Right ventricle myocardium inferior (tissue), 1 donor: ENCODE measurements around the gene PABPC1L2B. TPM values are rescaled to one million over a fixed set of nuclear protein-coding genes. Genes with fewer than 3 reads are reported as not detected.
"Not testable (repeated sequence)": the region's sequence is repeated elsewhere in the genome, so short reads cannot be mapped to it uniquely, and the experiment has no call there.

Source experiments
- ATAC-seq: fragments of 200-7000 bp; cut with Tn5 transposase; one replicate; pipeline ENCODE4 v1.9.1; 2020; ENCODE audit warnings: mild to moderate bottlenecking, moderate library complexity
- DNase-seq: peaks from one replicate; pipeline ENCODE4 v3.0.0; 2021; ENCODE audit errors: missing footprints
- intact Hi-C: fragments of 100-400 bp; cut with DNase I; formaldehyde crosslinking; loops from one replicate; pipeline ENCODE4 v1.11.0; 2022
- long read RNA-seq: library from polyadenylated mRNA; unstranded; transcript quantifications from one replicate; pipeline ENCODE4 v2.0.0, GENCODE V29; 2021
- total RNA-seq: library from RNA; stranded (reverse); fragmentation: NEBNext Ultra II Directional; extraction: Animal tissue kit (Norgen Biotek cat#: 25700); gene quantifications from one replicate; pipeline ENCODE4 v1.2.1, GENCODE V29; 2021
- donor health status: DM: no; HTN: yes; CAD: no; lungs with severe emphysema.

PABPC1L2B gene
- not detected for total RNA-seq
- long read RNA-seq: 0 reads

DNA sequence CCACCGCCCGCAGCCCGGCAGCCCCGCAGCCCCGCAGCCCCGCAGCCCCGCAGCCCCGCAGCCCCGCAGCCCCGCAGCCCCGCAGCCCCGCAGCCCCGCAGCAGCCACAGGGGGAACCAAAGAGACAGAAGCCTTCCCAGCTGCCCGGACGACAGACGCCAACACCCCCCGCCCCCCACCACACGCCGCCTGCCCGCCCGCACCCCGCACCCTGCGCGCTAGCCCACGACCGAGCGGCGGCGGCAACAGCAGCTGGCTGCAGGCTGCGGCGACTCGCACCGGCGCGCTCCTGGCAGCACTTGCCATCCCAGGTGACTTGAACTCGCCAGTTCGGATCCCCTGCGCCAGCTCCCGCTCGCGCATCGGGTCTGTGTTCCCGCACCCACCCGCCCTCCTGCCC lies at the start of gene PABPC1L2B:
Gene PABPC1L2B, plus strand, starts transcription at position 207 of the 400 bp plus-strand sequence. CDS start 704 bp downstream, outside the sequence.
- intact Hi-C loops, DNase-seq, ATAC-seq: not testable (repeated sequence)

GRCh38 chrX:72959971-72960370 lies 42.8 kb upstream of the PABPC1L2B start:
- intact Hi-C loops, ATAC-seq, DNase-seq: not testable (repeated sequence)

GRCh38 chrX:72971859-72972258 lies 30.9 kb upstream of the PABPC1L2B start:
- DNase-seq, intact Hi-C loops, ATAC-seq: not testable (repeated sequence)

DNA sequence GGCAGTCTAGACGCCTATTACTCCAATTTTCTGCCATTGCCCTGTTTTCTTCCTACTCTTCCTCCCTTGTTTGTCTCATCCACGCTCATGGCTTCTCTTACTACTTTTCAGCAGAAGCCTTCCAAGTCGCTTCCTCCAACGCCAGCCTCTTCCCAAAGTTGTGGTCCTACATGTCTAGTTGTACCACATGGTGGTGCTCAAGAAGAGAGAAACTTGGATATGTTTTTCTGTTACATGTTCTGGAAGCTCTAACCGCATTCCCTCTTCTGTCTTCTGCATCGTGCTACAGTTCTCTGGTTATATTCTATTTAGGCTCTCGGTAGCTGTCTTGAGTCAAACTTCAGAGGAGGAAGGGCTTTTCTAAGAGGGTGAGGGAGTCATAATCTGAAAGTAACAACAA lies 27.9 kb upstream of the PABPC1L2B start:
- ATAC-seq, DNase-seq, intact Hi-C loops: not testable (repeated sequence)

GRCh38 chrX:72980894-72981469 lies 21.8 kb upstream of the PABPC1L2B start:
- intact Hi-C loops, ATAC-seq, DNase-seq: not testable (repeated sequence)

GRCh38 chrX:73004032-73004431 lies 1.3 kb downstream of the PABPC1L2B start:
- ATAC-seq, intact Hi-C loops, DNase-seq: not testable (repeated sequence)

GRCh38 chrX:73021361-73022092 lies 18.8 kb downstream of the PABPC1L2B start:
- intact Hi-C loops: no loop called here
- ATAC-seq (no peak), DNase-seq (no peak)

DNA sequence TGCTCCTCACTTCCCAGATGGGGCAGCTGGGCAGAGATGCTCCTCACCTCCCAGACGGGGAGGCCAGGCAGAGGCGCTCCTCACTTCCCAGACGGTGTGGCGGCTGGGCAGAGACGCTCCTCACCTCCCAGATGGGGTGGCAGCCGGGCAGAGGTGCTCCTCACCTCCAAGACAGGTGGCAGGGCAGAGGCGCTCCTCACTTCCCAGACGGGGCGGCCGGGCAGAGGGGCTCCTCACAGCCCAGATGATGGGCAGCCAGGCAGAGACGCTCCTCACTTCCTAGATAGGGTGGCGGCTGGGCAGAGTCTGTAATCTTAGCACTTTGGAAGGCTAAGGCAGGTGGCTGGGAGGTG lies 19.3 kb downstream of the PABPC1L2B start:
- ATAC-seq, DNase-seq, intact Hi-C loops: not testable (repeated sequence)

- intact Hi-C loops: no loop called here
- ATAC-seq: no peak
- DNase-seq: no peak
Observed at GRCh38 chrX:73028876-73029275, 26.1 kb downstream of the PABPC1L2B start.

Other genes starting within 250 kb of the PABPC1L2B start
- gene DMRTC1B, start 226.0 kb upstream of the PABPC1L2B start, total RNA-seq: not detected
- not detected for gene FAM236B, start 220.3 kb upstream of the PABPC1L2B start, total RNA-seq
- gene FAM236D, start 194.7 kb upstream of the PABPC1L2B start, total RNA-seq: not detected
- gene FAM236C, start 90.3 kb upstream of the PABPC1L2B start, total RNA-seq: not detected
- gene FAM236A, start 64.7 kb upstream of the PABPC1L2B start, total RNA-seq: not detected
- not detected for gene DMRTC1, start 59.1 kb upstream of the PABPC1L2B start, total RNA-seq
- gene PABPC1L2A, start 76.6 kb downstream of the PABPC1L2B start, total RNA-seq: not detected
- gene NAP1L2, start 211.9 kb downstream of the PABPC1L2B start, total RNA-seq: 5.8 TPM